Stimulated activated CD4-positive, alpha-beta T cell treated with anti-CD3 and anti-CD28 coated beads, Interleukin-12 subunit alpha, Interleukin-12 subunit beta, amount 100 ng/mL, for 48 hours (primary cell): ENCODE measurements around the gene TCN2.
"Not testable (repeated sequence)": the region's sequence is repeated elsewhere in the genome, so short reads cannot be mapped to it uniquely, and the experiment has no call there.

Source experiments
- DNase-seq, 3 donors: peaks; one replicate each; pipeline ENCODE4 v3.0.0-alpha.2; 2020; ENCODE audit warnings: low read depth in 2 of 3, low spot score in 1 of 3

TCN2 gene

GRCh38 chr22:30575859-30576258 lies 31.1 kb upstream of the TCN2 start:
- DNase-seq, result no peak

- DNase-seq, result no peak
These were observed 28.5 kb upstream of the TCN2 start for GRCh38 chr22:30578481-30578880.

GRCh38 chr22:30580896-30581295 lies 26.1 kb upstream of the TCN2 start:
- DNase-seq, result no peak

- DNase-seq, result no peak
These were observed 24.9 kb upstream of the TCN2 start for GRCh38 chr22:30582051-30582450.

- DNase-seq, result no peak
These were observed 24.0 kb upstream of the TCN2 start for GRCh38 chr22:30582788-30583545.

GRCh38 chr22:30584441-30584840 lies 22.5 kb upstream of the TCN2 start:
- DNase-seq, result no peak

GRCh38 chr22:30586414-30586813 lies 20.6 kb upstream of the TCN2 start:
- DNase-seq, result no peak

- DNase-seq, result no peak
These were observed 15.8 kb upstream of the TCN2 start for GRCh38 chr22:30591191-30591587.

GRCh38 chr22:30591588-30592359 lies 15.2 kb upstream of the TCN2 start, which contains the start of gene PES1:
Gene PES1, minus strand, starts transcription at chr22:30591910. Its CDS starts 77 bp downstream, at chr22:30591833.
- DNase-seq, result peak; percentile 90 to 94 (median 90)

GRCh38 chr22:30592360-30592713 lies 14.6 kb upstream of the TCN2 start:
- not testable (repeated sequence) for DNase-seq

- no peak for DNase-seq
These were observed 10.8 kb upstream of the TCN2 start for GRCh38 chr22:30596199-30596598.

- DNase-seq, result no peak
These were observed 10.1 kb upstream of the TCN2 start for GRCh38 chr22:30596886-30597285.

- no peak for DNase-seq
These were observed 8.0 kb upstream of the TCN2 start for GRCh38 chr22:30598986-30599385.

GRCh38 chr22:30600921-30601320 lies 6.1 kb upstream of the TCN2 start:
- DNase-seq, result no peak

- no peak for DNase-seq
These were observed 5.5 kb upstream of the TCN2 start for GRCh38 chr22:30601464-30601863.

- no peak for DNase-seq
These were observed 4.9 kb upstream of the TCN2 start for GRCh38 chr22:30602049-30602448.

GRCh38 chr22:30603801-30604200 lies 3.2 kb upstream of the TCN2 start:
- DNase-seq, result no peak

GRCh38 chr22:30604723-30605122 lies 2.3 kb upstream of the TCN2 start:
- DNase-seq, result no peak

GRCh38 chr22:30605449-30606110 lies 1.4 kb upstream of the TCN2 start:
- peak in 2 of 3 donors; percentile 41 to 47 for DNase-seq

GRCh38 chr22:30607300-30607930 lies 441 bp downstream of the TCN2 start:
- no peak for DNase-seq

- no peak for DNase-seq
These were observed 965 bp downstream of the TCN2 start for GRCh38 chr22:30607939-30608338.
